ENCODE data around the gene NUBP2. TPM values are rescaled to one million over a fixed set of nuclear protein-coding genes. Genes with fewer than 3 reads are reported as not detected.

Gene NUBP2
- total RNA-seq, 2 donors from 2014 or later: 30.4 to 30.9 TPM

- no peak for DNase-seq (ENCODE audit: low spot score)
- intact Hi-C loops (cut with DNase I): no loop called here
These were observed 50.2 kb downstream of the NUBP2 start for GRCh38 chr16:1832838-1833454.

GRCh38 chr16:1834096-1834495 lies 51.3 kb downstream of the NUBP2 start:
- intact Hi-C loops (cut with DNase I): no loop called here
- no peak for DNase-seq (ENCODE audit: low spot score)

Small RNA genes lying within 50 kb of the gene (microRNA-seq; reads per million reads assigned to microRNA genes)
- gene MIR3177 (ENCODE audit: borderline microRNAs expressed in 2 of 2): 0.97 to 1.3 reads per million in 2 donors

Other genes starting within 250 kb of the NUBP2 start
- gene TMEM204, start 249.3 kb upstream of the NUBP2 start, total RNA-seq: 10 to 100 TPM; 23.7 to 36.5 TPM
- 10 to 100 TPM; 13.1 to 14.9 TPM for gene IFT140, start 170.9 kb upstream of the NUBP2 start, total RNA-seq
- gene CRAMP1, start 170.6 kb upstream of the NUBP2 start, total RNA-seq: 10 to 100 TPM; 12.1 to 12.4 TPM
- 10 to 100 TPM; 23.3 to 31.1 TPM for gene JPT2, start 104.7 kb upstream of the NUBP2 start, total RNA-seq
- gene MAPK8IP3, start 76.8 kb upstream of the NUBP2 start, total RNA-seq: 10 to 100 TPM; 37.1 to 42.3 TPM
- gene NME3, start 11.4 kb upstream of the NUBP2 start, total RNA-seq: 10 to 100 TPM; 31.6 to 47.0 TPM
- gene EME2, start 10.2 kb upstream of the NUBP2 start, total RNA-seq: 10 to 100 TPM; 10.2 to 12.0 TPM
- 10 to 100 TPM; 37.3 to 45.8 TPM for gene MRPS34, start 9.8 kb upstream of the NUBP2 start, total RNA-seq
- gene SPSB3, start 389 bp upstream of the NUBP2 start, total RNA-seq: 10 to 100 TPM; 21.7 to 26.7 TPM
- under 1 TPM in 1 of 2 donors, not detected in 1; 0.10 TPM for gene IGFALS, start 10.7 kb downstream of the NUBP2 start, total RNA-seq
- gene HAGH, start 43.9 kb downstream of the NUBP2 start, total RNA-seq: 10 to 100 TPM; 36.1 to 48.2 TPM
- 10 to 100 TPM; 14.0 to 17.3 TPM for gene FAHD1, start 44.2 kb downstream of the NUBP2 start, total RNA-seq
- gene MEIOB, start 89.2 kb downstream of the NUBP2 start, total RNA-seq: not detected
- gene HS3ST6, start 135.5 kb downstream of the NUBP2 start, total RNA-seq: not detected
- gene MSRB1, start 160.2 kb downstream of the NUBP2 start, total RNA-seq: 10 to 100 TPM; 61.4 to 70.0 TPM
- not detected for gene RPL3L, start 171.7 kb downstream of the NUBP2 start, total RNA-seq
- 100 to 1,000 TPM; 112 to 116 TPM for gene NDUFB10, start 176.6 kb downstream of the NUBP2 start, total RNA-seq
- 1,000 to 10,000 TPM; 1,131 to 1,263 TPM for gene RPS2, start 181.9 kb downstream of the NUBP2 start, total RNA-seq
- not detected for gene RNF151, start 183.9 kb downstream of the NUBP2 start, total RNA-seq
- 10 to 100 TPM; 17.6 to 20.1 TPM for gene TBL3, start 189.1 kb downstream of the NUBP2 start, total RNA-seq
- not detected for gene NOXO1, start 198.5 kb downstream of the NUBP2 start, total RNA-seq
- gene GFER, start 201.2 kb downstream of the NUBP2 start, total RNA-seq: 10 to 100 TPM; 15.1 to 16.2 TPM
- gene SYNGR3, start 207.0 kb downstream of the NUBP2 start, total RNA-seq: under 1 TPM; 0.33 to 0.83 TPM
- gene ZNF598, start 226.9 kb downstream of the NUBP2 start, total RNA-seq: 10 to 100 TPM; 29.4 to 38.7 TPM
- not detected for gene NPW, start 236.8 kb downstream of the NUBP2 start, total RNA-seq
- 100 to 1,000 TPM; 115 to 143 TPM for gene NHERF2, start 243.9 kb downstream of the NUBP2 start, total RNA-seq

Data from posterior vena cava (tissue), 2 donors.